ENCODE measurements around the gene ATRNL1. TPM values are rescaled to one million over a fixed set of nuclear protein-coding genes. Genes with fewer than 3 reads are reported as not detected.

Gene ATRNL1
- total RNA-seq, 4 donors from 2014 or later, result 0.34 to 0.98 (median 0.44) TPM; not detected in 1

DNA sequence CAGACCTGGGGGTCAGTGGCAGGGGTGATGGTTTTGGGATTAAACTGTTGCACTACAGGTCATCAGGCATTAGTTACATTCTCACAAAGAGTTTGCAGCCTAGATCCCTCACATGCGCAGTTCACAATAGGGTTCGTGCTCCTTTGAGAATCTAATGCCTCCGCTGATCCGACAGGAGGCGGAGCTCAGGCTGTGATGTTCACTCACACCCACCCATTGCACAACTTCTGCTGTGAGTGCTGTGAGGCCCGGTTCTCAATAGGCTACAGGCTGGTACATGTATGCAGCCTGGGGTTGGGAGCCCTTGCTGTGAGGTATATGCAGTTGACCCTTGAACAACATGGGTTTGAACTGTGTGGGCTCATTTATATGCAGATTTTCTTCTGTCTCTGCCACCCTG, 763.4 kb downstream of the ATRNL1 start:
- TF ChIP-seq, protein P1, sequence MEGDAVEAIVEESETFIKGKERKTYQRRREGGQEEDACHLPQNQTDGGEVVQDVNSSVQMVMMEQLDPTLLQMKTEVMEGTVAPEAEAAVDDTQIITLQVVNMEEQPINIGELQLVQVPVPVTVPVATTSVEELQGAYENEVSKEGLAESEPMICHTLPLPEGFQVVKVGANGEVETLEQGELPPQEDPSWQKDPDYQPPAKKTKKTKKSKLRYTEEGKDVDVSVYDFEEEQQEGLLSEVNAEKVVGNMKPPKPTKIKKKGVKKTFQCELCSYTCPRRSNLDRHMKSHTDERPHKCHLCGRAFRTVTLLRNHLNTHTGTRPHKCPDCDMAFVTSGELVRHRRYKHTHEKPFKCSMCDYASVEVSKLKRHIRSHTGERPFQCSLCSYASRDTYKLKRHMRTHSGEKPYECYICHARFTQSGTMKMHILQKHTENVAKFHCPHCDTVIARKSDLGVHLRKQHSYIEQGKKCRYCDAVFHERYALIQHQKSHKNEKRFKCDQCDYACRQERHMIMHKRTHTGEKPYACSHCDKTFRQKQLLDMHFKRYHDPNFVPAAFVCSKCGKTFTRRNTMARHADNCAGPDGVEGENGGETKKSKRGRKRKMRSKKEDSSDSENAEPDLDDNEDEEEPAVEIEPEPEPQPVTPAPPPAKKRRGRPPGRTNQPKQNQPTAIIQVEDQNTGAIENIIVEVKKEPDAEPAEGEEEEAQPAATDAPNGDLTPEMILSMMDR (IDR thresholded peaks at IDR 0.05; ENCODE audit: low read depth), result no peak

DNA sequence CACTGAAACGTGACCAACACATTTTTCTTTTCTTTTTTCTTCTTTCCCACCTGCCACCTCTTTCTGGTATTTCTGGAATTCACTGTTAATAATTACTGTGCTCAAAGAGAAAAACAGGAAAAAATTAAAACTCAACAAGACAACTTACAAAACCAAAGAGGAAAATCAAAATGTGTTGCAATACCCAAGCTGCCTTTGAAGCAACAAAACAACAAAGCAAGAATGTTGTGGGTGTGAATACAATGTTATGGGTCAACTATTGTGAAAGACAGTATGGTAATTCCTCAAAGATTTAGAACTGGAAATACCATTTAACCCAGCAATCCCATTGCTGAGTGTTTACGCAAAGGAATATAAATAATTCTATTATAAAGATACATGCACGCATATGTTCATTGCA, 764.7 kb downstream of the ATRNL1 start:
- TF ChIP-seq, protein P1 (IDR thresholded peaks at IDR 0.05; ENCODE audit: low read depth), result no peak

DNA sequence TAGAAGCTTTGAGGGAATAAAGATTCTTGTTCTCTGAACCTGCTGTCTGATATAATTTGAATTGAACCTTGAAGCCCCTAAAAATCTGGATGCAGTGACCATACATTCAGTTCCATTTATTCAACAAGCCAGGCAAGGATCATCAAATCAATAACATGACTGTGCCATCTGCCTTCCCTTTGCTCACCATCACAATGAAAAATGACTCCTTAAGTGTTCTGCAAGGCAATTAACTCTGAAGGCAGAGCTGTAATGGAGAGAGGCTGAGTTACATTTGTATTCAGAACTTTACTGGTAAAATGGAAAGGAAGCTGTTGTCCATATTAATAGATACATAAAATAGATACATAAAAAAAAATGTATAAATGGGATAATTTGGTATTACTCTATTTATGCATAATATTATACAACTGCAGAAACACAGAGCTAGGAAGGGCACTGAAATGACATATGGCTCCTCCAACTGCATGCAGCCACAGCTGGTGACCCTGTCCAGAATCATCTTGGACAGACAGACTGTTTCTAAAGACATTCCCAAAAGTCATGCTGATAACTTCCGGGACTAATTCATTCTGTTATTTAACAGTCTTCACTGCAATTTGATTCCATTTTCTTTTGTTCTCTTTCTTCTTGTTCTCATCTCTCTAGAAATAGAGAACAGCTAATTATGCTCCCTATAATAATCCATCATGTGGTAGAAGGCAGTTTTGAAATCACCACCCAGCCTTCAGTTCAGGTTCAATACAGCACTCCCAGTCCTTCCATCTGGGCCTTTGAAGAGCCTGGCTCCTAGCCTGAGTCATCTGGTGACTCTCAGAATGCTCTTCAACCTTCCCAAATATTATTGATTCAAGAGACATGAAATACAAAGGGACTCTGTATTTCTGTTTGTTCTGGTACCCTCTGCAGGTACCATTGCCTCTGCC, 767.3 kb downstream of the ATRNL1 start:
- TF ChIP-seq, protein P1 (IDR thresholded peaks at IDR 0.05; ENCODE audit: low read depth), result no peak

DNA sequence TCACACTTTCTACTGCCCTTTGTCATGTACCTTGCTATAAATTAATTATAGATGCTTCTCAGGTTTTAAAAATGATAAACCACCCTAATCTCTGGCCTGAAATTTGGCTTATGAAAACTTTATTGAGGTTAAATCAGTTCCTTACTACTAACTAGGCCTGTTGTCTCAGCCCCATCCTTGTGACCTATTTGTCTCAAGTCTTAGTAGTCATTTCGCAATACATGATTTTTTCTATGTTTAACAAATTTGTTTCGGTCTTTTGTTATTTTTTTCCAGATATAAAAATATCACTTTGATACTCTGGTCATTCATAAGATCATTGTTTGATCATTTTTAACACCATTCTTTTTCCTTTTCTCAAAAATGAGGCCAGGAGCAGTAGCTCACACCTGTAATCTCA, 768.3 kb downstream of the ATRNL1 start:
- TF ChIP-seq, protein P1 (IDR thresholded peaks at IDR 0.05; ENCODE audit: low read depth), result no peak

DNA sequence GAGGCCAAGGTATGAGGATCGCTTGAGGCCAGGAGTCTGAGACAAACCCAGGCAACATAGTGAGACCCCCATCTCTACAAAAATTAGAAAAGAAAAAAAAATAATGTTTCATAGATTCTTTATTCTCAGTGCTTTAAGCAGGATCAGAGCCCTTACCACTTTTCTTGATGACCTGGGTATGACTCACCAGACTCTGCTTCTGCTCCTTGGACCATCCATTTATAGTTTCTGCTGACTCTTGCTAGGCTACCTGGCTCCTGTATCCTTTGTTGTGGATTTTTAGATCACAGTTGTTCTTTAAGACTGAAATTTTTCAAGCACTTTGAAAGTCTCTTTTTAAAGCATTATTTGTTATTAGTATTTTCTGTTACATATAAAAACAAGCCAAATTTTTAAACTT, 768.7 kb downstream of the ATRNL1 start:
- TF ChIP-seq, protein P1 (IDR thresholded peaks at IDR 0.05; ENCODE audit: low read depth), result no peak

DNA sequence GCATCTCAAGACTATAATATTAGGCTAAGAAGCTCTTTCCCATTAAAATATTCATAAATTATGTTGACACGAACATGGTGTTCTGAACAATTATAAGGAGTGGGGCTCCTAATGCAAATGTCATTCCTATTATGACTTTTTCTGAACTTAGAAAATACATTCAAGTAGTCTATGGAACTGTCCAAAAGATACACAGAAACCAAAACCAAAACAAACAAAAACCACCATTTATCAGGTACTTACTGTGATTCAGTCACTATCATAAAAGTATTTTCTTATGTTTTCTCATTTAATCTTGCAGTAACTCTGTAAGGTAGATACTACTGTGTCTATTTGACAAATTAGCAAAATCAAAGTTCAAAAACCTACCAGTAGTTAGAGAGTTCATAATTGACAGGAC, 773.0 kb downstream of the ATRNL1 start:
- TF ChIP-seq, protein P1 (IDR thresholded peaks at IDR 0.05; ENCODE audit: low read depth), result no peak

DNA sequence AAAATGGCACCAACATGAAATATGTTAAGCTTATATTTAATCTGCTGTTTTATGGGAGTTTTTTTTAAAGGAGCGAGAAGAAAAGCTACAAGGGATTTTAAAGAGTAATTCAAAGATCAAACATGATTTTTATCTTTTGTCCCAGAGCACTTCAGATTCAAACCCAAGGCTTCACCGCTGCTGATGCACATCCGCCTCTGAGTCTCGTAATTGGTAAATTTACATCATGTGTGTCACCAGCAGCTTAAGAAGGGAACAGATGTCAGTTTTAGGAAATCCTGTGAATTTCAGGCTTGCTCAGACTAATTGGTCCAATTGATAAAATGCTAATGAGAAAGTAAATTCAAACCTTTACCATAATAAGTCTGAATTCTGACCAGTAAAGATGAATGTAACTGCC, 773.5 kb downstream of the ATRNL1 start:
- TF ChIP-seq, protein P1 (IDR thresholded peaks at IDR 0.05; ENCODE audit: low read depth), result no peak

All from subcutaneous adipose tissue (tissue), 4 donors.